ENCODE results near the gene B3GALT5. TPM values are rescaled to one million over a fixed set of nuclear protein-coding genes. Genes with fewer than 3 reads are reported as not detected.

B3GALT5 gene
- total RNA-seq, 2 experiments from 2014 or later: not detected

DNA sequence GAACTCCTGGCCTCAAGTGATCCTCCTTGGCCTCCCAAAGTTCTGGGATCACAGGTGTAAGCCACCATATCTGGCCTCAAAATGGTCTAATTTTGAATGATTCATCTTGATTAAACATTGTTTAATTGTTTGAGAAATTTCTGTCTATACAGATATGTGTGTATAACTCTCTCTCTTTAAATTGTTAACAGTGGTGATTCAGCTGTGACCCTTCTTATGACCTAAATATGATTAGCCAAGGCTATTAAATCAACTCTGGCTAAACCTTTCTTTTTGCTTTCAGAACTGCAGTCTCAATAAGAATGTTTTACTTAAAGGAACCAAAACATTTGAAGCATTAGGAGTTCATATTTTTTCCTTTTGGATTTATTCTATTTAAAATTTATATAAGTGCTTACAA, 19.2 kb upstream of the B3GALT5 start:
- Mint-ChIP-seq H3K9me3 (peaks cover 1% of the 10 kb centered on the region), H3K27me3 (peaks cover 6% of the 10 kb centered on the region), H3K27ac (no peak overlapping the region), H3K4me3 (no peak overlapping the region), H3K36me3 (no peaks in the 10 kb centered on the region), H3K4me1 (no peaks in the 10 kb centered on the region)
- POLR2A ChIA-PET: no interaction called here
- no peak for ATAC-seq (ENCODE audit: low read depth)
- no peak for DNase-seq

DNA sequence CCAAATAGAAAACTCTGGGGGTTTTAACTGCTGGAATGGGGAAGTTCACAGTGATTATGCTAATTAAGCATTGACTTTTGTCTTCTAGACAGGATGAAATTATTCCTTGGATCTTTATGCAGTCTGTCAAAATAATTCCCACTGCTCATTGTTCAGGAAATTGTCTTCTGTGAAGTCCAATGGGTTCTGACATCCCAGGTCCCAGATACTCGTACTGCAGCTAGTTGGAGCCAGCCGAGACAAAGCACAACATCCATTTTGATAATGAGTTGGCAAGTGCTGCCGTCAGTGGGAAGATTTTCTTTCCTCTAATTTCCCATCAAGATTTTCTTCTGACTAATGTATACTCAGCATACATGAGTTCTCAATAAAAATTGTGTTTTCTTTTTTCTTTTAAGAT, 17.3 kb upstream of the B3GALT5 start:
- no peaks in the 10 kb centered on the region for H3K4me1 Mint-ChIP-seq
- no peak for ATAC-seq (ENCODE audit: low read depth)
- no peaks in the 10 kb centered on the region for H3K9me3 Mint-ChIP-seq
- DNase-seq: no peak
- H3K27ac Mint-ChIP-seq: no peak overlapping the region
- no peak overlapping the region for H3K4me3 Mint-ChIP-seq
- no peaks in the 10 kb centered on the region for H3K27me3 Mint-ChIP-seq
- no peaks in the 10 kb centered on the region for H3K36me3 Mint-ChIP-seq
- POLR2A ChIA-PET: no interaction called here

DNA sequence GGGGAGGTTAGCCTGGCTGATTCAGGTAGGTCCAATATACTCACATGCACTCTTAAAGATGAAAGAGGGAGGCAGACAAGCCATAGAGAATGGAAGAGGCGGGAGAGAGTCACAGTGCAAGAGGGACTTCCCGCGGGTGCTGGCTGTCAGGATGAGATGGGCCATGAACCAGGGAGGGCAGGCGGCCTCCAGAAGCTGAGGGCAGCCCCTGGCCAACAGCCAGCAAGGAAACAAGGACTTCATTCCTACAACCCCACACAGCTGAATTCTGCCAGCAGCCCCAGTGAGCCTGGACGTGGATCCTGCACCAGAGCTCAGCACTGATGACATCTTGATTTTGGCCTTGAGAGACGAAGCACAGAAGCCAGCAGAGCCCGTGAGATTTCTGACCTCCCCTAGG, 15.1 kb upstream of the B3GALT5 start:
- no peaks in the 10 kb centered on the region for H3K9me3 Mint-ChIP-seq
- H3K4me3 Mint-ChIP-seq: no peak overlapping the region
- H3K27ac Mint-ChIP-seq: no peak overlapping the region
- no peaks in the 10 kb centered on the region for H3K4me1 Mint-ChIP-seq
- H3K27me3 Mint-ChIP-seq: no peaks in the 10 kb centered on the region
- DNase-seq (no peak), ATAC-seq (ENCODE audit: low read depth) (no peak)
- no peaks in the 10 kb centered on the region for H3K36me3 Mint-ChIP-seq
- POLR2A ChIA-PET: no interaction called here

DNA sequence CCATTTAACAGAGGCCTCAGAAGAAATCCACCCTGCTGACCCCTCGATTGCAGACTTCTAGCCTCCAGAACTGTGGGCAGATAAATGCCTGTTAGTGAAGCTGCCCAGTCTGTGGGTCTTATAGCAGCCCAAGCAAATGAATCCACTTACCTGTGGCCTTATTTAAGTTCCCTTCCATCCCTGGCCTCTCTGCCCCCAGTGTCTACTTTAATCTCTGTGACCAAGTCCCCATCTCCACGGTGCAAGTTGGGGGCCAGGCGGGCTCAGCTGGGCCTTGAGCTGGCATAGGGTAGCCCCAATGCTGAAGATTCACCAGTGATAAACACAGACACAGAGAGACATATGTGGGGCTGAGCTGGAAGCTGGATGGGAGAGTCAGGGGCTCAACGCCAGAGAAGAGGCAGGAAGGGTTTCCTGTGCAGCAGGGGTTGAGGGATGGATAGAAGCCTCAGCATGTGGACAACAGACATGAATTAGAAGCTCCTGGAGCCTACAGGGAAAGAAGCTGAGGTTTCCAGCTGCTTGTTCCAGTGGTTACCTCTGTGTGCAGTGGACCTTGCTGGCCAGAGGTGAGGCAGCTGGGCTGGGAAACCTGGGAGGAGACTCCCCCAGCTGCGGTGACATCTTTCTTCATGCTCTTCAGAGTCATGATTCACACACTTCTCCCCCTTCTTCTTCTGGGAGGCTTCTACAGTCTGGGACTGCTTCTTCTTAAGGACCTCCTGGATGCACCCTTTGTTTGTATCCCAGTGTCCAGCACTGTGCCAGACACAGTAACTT, 13.4 kb upstream of the B3GALT5 start:
- Mint-ChIP-seq H3K4me3 (no peak overlapping the region), H3K27me3 (no peaks in the 10 kb centered on the region), H3K9me3 (no peaks in the 10 kb centered on the region), H3K27ac (no peak overlapping the region), H3K36me3 (no peaks in the 10 kb centered on the region), H3K4me1 (no peaks in the 10 kb centered on the region)
- POLR2A ChIA-PET: no interaction called here
- ATAC-seq (ENCODE audit: low read depth) (no peak), DNase-seq (no peak)

DNA sequence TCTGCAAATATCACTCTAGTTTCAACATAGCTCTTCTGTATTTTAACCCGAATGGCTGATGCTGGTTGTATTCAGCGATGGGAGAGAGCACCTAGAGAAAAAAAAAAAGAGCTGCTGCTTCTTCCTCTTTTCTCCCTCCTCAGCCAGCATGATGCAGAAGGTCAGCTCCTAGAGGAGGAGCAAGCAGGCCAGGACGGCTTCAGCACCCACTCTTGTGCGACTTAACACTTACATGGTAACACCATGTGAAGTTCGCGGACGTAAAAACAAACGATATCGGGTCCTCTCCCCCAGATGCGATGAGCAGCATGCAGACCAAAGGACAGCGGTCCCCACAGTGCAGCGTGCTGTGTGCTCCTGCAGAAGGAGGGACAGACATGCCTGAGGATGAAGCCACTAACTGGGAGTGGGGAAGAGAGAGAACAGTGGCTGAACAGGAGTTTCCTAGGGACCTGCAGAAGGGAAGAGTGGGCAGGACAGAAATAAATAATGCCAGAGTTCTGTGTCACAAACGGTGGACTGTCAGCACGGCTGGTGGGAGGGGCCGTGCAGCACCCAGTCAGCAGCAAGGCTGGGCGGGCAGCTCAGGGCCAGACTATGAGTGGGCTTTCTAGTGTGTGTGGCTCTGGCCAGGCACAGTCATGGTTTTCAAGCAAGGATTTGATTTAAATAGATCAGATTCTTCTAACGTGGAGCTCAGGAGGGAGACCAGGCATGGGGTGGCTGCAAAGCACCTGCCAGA, 11.4 kb upstream of the B3GALT5 start:
- ATAC-seq (ENCODE audit: low read depth): no peak
- H3K27ac Mint-ChIP-seq: no peak overlapping the region
- no peaks in the 10 kb centered on the region for H3K27me3 Mint-ChIP-seq
- H3K36me3 Mint-ChIP-seq: no peaks in the 10 kb centered on the region
- POLR2A ChIA-PET: no interaction called here
- DNase-seq: no peak
- H3K4me1 Mint-ChIP-seq: no peaks in the 10 kb centered on the region
- no peaks in the 10 kb centered on the region for H3K9me3 Mint-ChIP-seq
- H3K4me3 Mint-ChIP-seq: no peak overlapping the region

DNA sequence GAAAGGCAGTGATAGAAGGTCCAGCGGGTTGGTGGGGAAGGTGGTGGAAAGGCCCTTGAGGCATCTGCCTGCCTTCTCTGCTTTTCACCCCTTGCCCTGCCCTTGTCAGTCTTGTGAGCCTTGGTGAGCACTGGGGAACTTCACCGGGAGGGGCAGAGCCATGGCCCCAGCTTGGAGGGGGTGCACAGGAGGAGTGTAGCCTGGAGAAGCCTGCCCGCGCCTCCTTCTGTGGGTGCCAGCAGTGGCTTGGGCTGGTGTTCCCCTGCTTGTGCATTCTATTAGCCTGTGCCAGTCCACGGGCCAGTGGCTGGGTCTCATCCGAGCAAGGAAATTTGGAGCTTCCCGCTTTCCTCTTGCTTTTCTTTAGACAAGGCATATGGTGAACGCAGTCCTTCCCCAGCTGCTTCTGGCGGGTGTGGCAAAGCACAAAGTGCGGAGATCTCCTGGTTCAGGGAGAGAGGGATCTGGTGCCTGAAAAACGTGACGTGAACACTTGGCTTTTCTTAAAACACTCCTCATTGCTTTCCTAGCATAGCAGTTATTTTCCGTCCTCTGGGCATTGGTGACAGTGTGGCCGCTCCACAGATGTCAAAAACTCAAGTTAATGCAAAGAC, 10.6 kb upstream of the B3GALT5 start:
- H3K4me1 Mint-ChIP-seq: no peaks in the 10 kb centered on the region
- H3K36me3 Mint-ChIP-seq: no peaks in the 10 kb centered on the region
- DNase-seq (no peak), ATAC-seq (ENCODE audit: low read depth) (no peak)
- POLR2A ChIA-PET: no interaction called here
- no peak overlapping the region for H3K27ac Mint-ChIP-seq
- no peaks in the 10 kb centered on the region for H3K27me3 Mint-ChIP-seq
- no peaks in the 10 kb centered on the region for H3K9me3 Mint-ChIP-seq
- H3K4me3 Mint-ChIP-seq: no peak overlapping the region

- H3K4me1 Mint-ChIP-seq: no peaks in the 10 kb centered on the region
- ATAC-seq (ENCODE audit: low read depth): no peak
- DNase-seq: no peak
- POLR2A ChIA-PET: no interaction called here
- H3K27me3 Mint-ChIP-seq: no peaks in the 10 kb centered on the region
- H3K27ac Mint-ChIP-seq: no peak overlapping the region
- no peak overlapping the region for H3K4me3 Mint-ChIP-seq
- H3K36me3 Mint-ChIP-seq: no peaks in the 10 kb centered on the region
- H3K9me3 Mint-ChIP-seq: no peaks in the 10 kb centered on the region
Observed at GRCh38 chr21:39602793-39603192, 9.9 kb upstream of the B3GALT5 start.

DNA sequence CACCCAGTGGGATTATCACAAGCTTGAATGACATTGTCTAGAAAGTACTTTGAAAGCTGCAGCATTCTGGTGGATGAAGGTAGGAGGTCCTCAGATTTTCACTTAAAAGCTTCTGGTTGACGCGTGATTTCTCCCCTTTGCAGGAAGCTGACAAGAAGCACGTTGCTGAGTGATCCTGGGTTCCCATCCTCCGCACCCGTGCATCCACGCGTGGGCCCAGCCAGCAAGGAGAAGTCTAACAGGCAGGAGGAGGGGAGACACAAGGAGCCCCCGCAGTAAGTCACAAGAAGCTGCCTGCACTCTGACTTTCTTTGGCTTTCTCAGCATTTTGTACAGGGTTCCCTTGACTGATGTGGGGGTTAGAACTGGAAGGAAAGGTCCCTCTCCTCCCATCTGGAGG, 7.8 kb upstream of the B3GALT5 start:
- no peak for DNase-seq
- no peaks in the 10 kb centered on the region for H3K4me1 Mint-ChIP-seq
- H3K4me3 Mint-ChIP-seq: no peak overlapping the region
- peaks cover 2% of the 10 kb centered on the region for H3K27me3 Mint-ChIP-seq
- no peaks in the 10 kb centered on the region for H3K9me3 Mint-ChIP-seq
- H3K27ac Mint-ChIP-seq: no peak overlapping the region
- H3K36me3 Mint-ChIP-seq: no peaks in the 10 kb centered on the region
- POLR2A ChIA-PET: no interaction called here
- ATAC-seq (ENCODE audit: low read depth): no peak

DNA sequence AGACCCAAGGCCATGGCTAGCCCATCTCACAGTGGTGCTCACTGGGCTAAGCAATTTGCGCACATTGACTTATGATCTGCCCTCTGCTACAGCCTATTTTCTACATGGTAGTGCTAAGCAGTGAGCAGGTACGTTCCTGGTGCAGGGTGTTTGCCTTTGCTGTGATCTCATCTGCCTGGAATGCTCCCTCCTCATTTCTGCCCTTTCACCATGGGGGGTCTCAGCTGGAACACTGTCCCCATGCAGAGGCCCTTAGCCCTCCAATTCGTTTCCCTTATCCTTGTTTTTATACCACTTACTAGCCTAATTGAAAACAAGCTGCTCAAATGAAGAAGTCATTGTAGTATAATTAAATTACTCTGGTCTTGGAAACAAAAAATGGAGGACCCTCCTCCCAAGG, 2.0 kb upstream of the B3GALT5 start:
- H3K36me3 Mint-ChIP-seq: no peaks in the 10 kb centered on the region
- ATAC-seq (ENCODE audit: low read depth): no peak
- DNase-seq: no peak
- no peak overlapping the region for H3K4me3 Mint-ChIP-seq
- no peaks in the 10 kb centered on the region for H3K9me3 Mint-ChIP-seq
- H3K4me1 Mint-ChIP-seq: peaks cover 6% of the 10 kb centered on the region
- POLR2A ChIA-PET: no interaction called here
- peaks cover 39% of the 10 kb centered on the region for H3K27me3 Mint-ChIP-seq
- no peak overlapping the region for H3K27ac Mint-ChIP-seq

DNA sequence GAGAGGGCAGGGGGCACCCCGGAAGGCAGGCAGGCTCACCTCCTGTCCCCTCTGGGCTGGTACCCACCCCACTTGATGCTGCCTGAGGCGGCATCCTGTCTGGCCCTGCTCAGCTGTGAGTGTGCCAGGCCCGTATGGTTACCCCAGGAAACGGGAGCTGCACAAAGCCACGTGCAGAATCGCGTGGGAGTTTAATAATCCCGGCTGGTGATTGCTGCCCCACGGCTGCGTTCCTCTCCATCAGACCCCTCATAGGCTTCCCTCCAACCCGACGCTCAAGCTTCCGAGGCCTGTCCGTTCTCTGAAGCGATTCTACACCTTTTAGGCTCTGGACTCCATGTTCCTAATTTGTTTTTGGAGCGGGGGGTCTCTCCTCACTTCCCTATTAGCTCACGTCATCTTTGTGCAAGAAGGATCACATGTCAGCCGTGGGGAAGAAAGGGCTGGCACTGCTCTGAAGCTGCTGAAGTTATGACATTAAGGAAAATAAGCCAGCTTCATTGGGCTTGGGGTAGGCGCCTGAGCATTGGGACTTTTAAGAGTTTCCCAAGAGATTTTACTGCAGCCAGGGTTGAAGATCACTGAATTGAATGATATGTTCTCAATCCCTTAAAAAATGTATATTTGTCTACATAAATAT, 1.1 kb upstream of the B3GALT5 start:
- Mint-ChIP-seq H3K27ac (no peak overlapping the region), H3K4me3 (no peak overlapping the region), H3K27me3 (peaks cover 43% of the 10 kb centered on the region), H3K4me1 (peaks cover 6% of the 10 kb centered on the region), H3K9me3 (no peaks in the 10 kb centered on the region), H3K36me3 (no peaks in the 10 kb centered on the region)
- POLR2A ChIA-PET: no interaction called here
- ATAC-seq (ENCODE audit: low read depth) (no peak), DNase-seq (no peak)

DNA sequence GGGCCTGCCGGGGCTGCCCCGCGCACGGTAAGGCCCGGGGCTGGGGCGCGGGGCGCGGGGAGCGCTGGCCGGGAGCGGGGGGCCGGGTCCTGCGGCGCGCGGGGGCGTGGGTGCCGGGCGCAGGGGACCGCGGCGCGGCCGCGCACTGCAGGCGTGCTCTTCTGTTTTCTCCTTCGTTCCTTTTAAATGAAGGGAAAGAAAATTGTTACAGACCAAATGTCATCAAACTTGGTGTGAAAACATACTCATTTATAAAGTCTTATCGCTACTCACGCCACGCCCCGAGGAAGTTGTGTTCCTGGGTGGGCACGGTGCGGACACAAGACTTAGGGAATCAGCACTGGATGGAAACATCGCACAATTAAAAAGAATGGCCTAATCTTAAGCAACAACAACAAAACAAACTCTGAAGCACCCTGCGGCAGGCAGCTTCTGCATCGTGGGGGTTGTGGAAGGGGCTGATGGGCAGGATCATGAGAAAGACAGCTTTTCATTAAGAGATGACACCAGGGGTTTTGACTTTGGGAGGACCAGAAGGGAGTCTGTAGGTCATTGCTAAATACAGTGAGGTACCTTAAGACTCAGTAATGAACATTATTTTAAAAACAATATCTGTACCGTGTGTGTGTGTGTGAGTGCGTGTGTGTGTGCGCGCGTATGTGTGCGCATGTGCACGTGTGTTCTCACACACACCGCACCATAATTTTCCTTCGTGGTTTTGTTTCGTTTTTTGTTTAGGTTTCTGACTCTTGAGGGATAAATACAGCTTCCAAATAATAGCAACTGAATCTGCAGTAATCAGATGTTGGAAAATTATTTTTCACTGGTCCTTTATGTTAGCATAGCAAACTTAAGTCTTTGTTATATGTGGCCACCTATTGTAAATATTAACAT, 548 bp downstream of the B3GALT5 start:
- peaks cover 6% of the 10 kb centered on the region for H3K4me1 Mint-ChIP-seq
- DNase-seq (no peak), ATAC-seq (ENCODE audit: low read depth) (no peak)
- H3K9me3 Mint-ChIP-seq: no peaks in the 10 kb centered on the region
- H3K27me3 Mint-ChIP-seq: peaks cover 44% of the 10 kb centered on the region
- no peaks in the 10 kb centered on the region for H3K36me3 Mint-ChIP-seq
- H3K27ac Mint-ChIP-seq: no peak overlapping the region
- H3K4me3 Mint-ChIP-seq: no peak overlapping the region
- POLR2A ChIA-PET: no interaction called here

- H3K4me1 Mint-ChIP-seq: peaks cover 6% of the 10 kb centered on the region
- DNase-seq (no peak), ATAC-seq (ENCODE audit: low read depth) (no peak)
- H3K36me3 Mint-ChIP-seq: no peaks in the 10 kb centered on the region
- no peaks in the 10 kb centered on the region for H3K9me3 Mint-ChIP-seq
- H3K27ac Mint-ChIP-seq: no peak overlapping the region
- H3K4me3 Mint-ChIP-seq: no peak overlapping the region
- H3K27me3 Mint-ChIP-seq: peaks cover 49% of the 10 kb centered on the region
- POLR2A ChIA-PET: no interaction called here
Observed at GRCh38 chr21:39616211-39616772, 3.6 kb downstream of the B3GALT5 start.

DNA sequence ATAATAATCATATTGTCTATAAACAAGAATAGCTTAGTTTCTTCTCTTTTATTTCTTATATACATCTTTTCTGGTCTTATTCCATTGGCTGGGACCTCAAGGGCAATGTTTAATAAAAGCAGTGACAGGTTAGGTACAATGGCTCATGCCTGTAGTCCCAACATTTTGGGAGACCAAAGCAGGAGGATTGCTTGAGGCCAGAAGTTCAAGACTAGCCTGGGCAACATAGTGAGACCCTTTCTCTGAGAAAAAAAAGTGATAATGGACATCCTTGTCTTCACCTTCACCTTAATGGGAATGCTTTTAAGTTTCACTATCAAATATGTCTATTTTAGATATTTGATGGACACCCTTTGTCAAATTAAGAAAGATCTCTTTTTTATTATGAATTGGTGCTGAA, 8.1 kb downstream of the B3GALT5 start:
- Mint-ChIP-seq H3K9me3 (no peaks in the 10 kb centered on the region), H3K27ac (no peak overlapping the region), H3K36me3 (no peaks in the 10 kb centered on the region), H3K27me3 (peaks cover 20% of the 10 kb centered on the region), H3K4me1 (no peaks in the 10 kb centered on the region), H3K4me3 (no peak overlapping the region)
- DNase-seq (no peak), ATAC-seq (ENCODE audit: low read depth) (no peak)
- POLR2A ChIA-PET: no interaction called here

Measured in activated naive CD8-positive, alpha-beta T cell treated with anti-CD3 and anti-CD28 coated beads, Interleukin-2, amount 10 ng/mL, durations not matched to agents 7 days and 5 days (primary cell).